Lower leg skin (tissue), 3 donors: ENCODE measurements around the gene AGGF1.

Source experiments
- POLR2A ChIP-seq, 2 donors: fragments of 450-650 bp; IDR thresholded peaks; one replicate each; pipeline ENCODE4 v1.6.1; 2016 to 2017; ENCODE audit warnings: antibody characterized with exemption in 2 of 2, mild to moderate bottlenecking in 1 of 2, moderate library complexity in 1 of 2
- TF ChIP-seq, protein P1 (sequence below), 3 donors: fragments of 450-650 bp; IDR thresholded peaks; one replicate each; pipeline ENCODE4 v1.5.1; 2016; ENCODE audit warnings: antibody characterized with exemption in 3 of 3, mild to moderate bottlenecking in 3 of 3, moderate library complexity in 2 of 3

DNA sequence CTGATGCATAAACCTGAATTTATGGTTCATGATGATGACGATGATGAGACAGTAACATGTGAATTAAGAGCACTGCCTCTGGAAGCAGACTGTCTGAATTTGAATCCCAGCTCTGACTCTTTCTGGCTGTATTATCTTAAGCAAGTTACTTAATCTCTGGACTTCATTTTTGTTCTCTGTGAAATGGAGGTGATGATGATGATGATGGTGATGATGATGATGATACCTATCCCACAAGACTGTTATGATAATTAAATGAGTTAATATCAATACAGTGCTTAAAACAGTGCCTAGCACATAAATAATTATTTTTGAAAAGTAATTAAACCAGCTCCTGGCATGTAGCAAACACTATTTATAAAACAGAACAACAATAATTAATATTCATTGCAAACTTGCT, 13.2 kb upstream of the AGGF1 start:
- TF ChIP-seq, protein P1, sequence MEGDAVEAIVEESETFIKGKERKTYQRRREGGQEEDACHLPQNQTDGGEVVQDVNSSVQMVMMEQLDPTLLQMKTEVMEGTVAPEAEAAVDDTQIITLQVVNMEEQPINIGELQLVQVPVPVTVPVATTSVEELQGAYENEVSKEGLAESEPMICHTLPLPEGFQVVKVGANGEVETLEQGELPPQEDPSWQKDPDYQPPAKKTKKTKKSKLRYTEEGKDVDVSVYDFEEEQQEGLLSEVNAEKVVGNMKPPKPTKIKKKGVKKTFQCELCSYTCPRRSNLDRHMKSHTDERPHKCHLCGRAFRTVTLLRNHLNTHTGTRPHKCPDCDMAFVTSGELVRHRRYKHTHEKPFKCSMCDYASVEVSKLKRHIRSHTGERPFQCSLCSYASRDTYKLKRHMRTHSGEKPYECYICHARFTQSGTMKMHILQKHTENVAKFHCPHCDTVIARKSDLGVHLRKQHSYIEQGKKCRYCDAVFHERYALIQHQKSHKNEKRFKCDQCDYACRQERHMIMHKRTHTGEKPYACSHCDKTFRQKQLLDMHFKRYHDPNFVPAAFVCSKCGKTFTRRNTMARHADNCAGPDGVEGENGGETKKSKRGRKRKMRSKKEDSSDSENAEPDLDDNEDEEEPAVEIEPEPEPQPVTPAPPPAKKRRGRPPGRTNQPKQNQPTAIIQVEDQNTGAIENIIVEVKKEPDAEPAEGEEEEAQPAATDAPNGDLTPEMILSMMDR (IDR thresholded peaks at IDR 0.05) = no peak
- no peak for TF ChIP-seq POLR2A (IDR thresholded peaks at IDR 0.05)
